MM.1S (cell line): ENCODE data around the gene CYP19A1.

ENCODE experiments used
- DNase-seq: peaks from one replicate; pipeline ENCODE4 v3.0.0-alpha.2; 2015
- H2AFZ ChIP-seq: fragments of 300-600 bp; sonication (generic); 2 replicates; pipeline ENCODE4 v1.6.0; 2016; ENCODE audit warnings: antibody characterized with exemption, low read length
- H3F3A ChIP-seq: fragments of 300-600 bp; sonication (generic); 2 replicates; pipeline ENCODE4 v1.6.1; 2016; ENCODE audit warnings: mild to moderate bottlenecking, antibody characterized with exemption, low read length, moderate library complexity, mixed read lengths; ENCODE audit not compliant: insufficient read depth
- H3K27ac ChIP-seq: fragments of 300-600 bp; sonication (generic); 2 replicates; pipeline ENCODE4 v1.5.1; 2016; ENCODE audit warnings: mild to moderate bottlenecking, low read length
- H3K27me3 ChIP-seq: fragments of 300-600 bp; sonication (generic); replicated peaks from 2 replicates; pipeline ENCODE4 v1.6.0; 2016; ENCODE audit warnings: low read length; ENCODE audit not compliant: insufficient read depth
- H3K36me3 ChIP-seq: fragments of 300-600 bp; sonication (generic); replicated peaks from 2 replicates; pipeline ENCODE4 v1.6.1; 2016; ENCODE audit warnings: mild to moderate bottlenecking, low read length, mixed read lengths; ENCODE audit not compliant: insufficient read depth
- H3K4me1 ChIP-seq: fragments of 300-600 bp; sonication (generic); 2 replicates; pipeline ENCODE4 v1.6.1; 2016; ENCODE audit warnings: low read length, mixed read lengths
- H3K4me2 ChIP-seq: fragments of 300-600 bp; sonication (generic); 2 replicates; pipeline ENCODE4 v1.6.0; 2016; ENCODE audit warnings: low read depth, low read length
- H3K4me3 ChIP-seq: fragments of 300-600 bp; sonication (generic); 2 replicates; pipeline ENCODE4 v1.5.1; 2016; ENCODE audit warnings: low read length, mixed read lengths
- H3K79me2 ChIP-seq: fragments of 300-600 bp; sonication (generic); 2 replicates; pipeline ENCODE4 v1.6.1; 2016; ENCODE audit warnings: mixed run types, low read length, mixed read lengths
- H3K9ac ChIP-seq: fragments of 300-600 bp; sonication (generic); 2 replicates; pipeline ENCODE4 v1.6.1; 2016; ENCODE audit warnings: low read length, mixed read lengths
- H3K9me2 ChIP-seq: fragments of 300-600 bp; sonication (generic); replicated peaks from 2 replicates; pipeline ENCODE4 v1.6.1; 2016; ENCODE audit warnings: mild to moderate bottlenecking, low read length, mixed read lengths; ENCODE audit not compliant: insufficient read depth
- H3K9me3 ChIP-seq: fragments of 300-600 bp; sonication (generic); replicated peaks from 2 replicates; pipeline ENCODE4 v1.6.1; 2016; ENCODE audit warnings: mild to moderate bottlenecking, low read length, mixed read lengths; ENCODE audit not compliant: insufficient read depth
- H4K20me1 ChIP-seq: fragments of 300-600 bp; sonication (generic); 2 replicates; pipeline ENCODE4 v1.6.1; 2016; ENCODE audit warnings: mild to moderate bottlenecking, low read length, moderate library complexity, mixed read lengths; ENCODE audit not compliant: insufficient read depth
- CTCF ChIP-seq: fragments of 300-600 bp; sonication (generic); IDR thresholded peaks from 2 replicates; pipeline ENCODE4 v1.5.1; 2016; ENCODE audit warnings: antibody characterized with exemption, low read length, mixed read lengths
- EZH2 ChIP-seq: fragments of 300-600 bp; sonication (generic); optimal IDR thresholded peaks from 2 replicates; pipeline ENCODE3; 2017; ENCODE audit warnings: low read depth, mild to moderate bottlenecking, antibody characterized with exemption, low read length, mixed read lengths
- EZH2phosphoT487 ChIP-seq: fragments of 300-600 bp; sonication (generic); IDR thresholded peaks from 2 replicates; pipeline ENCODE4 v1.6.1; 2018; ENCODE audit warnings: antibody characterized with exemption, low read length

Gene CYP19A1

GRCh38 chr15:51299187-51300015 lies 39.0 kb downstream of the CYP19A1 start:
- TF ChIP-seq EZH2 (no peak), EZH2phosphoT487 (no peak), CTCF (no peak)
- Histone ChIP-seq H3K4me1 (no peaks in the 10 kb centered on the region), H2AFZ (no peak overlapping the region)

GRCh38 chr15:51298620-51299019 lies 39.8 kb downstream of the CYP19A1 start:
- no peak overlapping the region for H3K9ac ChIP-seq
- no peaks in the 10 kb centered on the region for H3K79me2 ChIP-seq
- no peak for TF ChIP-seq EZH2
- TF ChIP-seq EZH2phosphoT487: no peak
- TF ChIP-seq CTCF: no peak
- no peaks in the 10 kb centered on the region for H3F3A ChIP-seq
- H3K4me2 ChIP-seq: no peak overlapping the region
- H3K9me2 ChIP-seq: no peaks in the 10 kb centered on the region
- no peak overlapping the region for H2AFZ ChIP-seq
- H3K27me3 ChIP-seq: 0 out of 2 replicates have a peak, but pooled peaks cover 4% of the 10 kb centered on the region
- no peak for DNase-seq
- H3K36me3 ChIP-seq: no peaks in the 10 kb centered on the region
- no peaks in the 10 kb centered on the region for H3K9me3 ChIP-seq
- H3K4me3 ChIP-seq: no peak overlapping the region
- no peak overlapping the region for H3K27ac ChIP-seq
- H3K4me1 ChIP-seq: no peaks in the 10 kb centered on the region
- no peaks in the 10 kb centered on the region for H4K20me1 ChIP-seq

More at GRCh38 chr15:51299187-51300015, 39.0 kb downstream of the CYP19A1 start:
- 0 out of 2 replicates have a peak, but pooled peaks cover 4% of the 10 kb centered on the region for H3K27me3 ChIP-seq
- no peaks in the 10 kb centered on the region for H3K79me2 ChIP-seq
- no peaks in the 10 kb centered on the region for H3F3A ChIP-seq
- no peaks in the 10 kb centered on the region for H4K20me1 ChIP-seq
- H3K9me2 ChIP-seq: no peaks in the 10 kb centered on the region
- no peak overlapping the region for H3K4me2 ChIP-seq
- no peak overlapping the region for H3K27ac ChIP-seq
- no peak for DNase-seq
- H3K4me3 ChIP-seq: no peak overlapping the region
- H3K9me3 ChIP-seq: no peaks in the 10 kb centered on the region
- H3K36me3 ChIP-seq: no peaks in the 10 kb centered on the region
- no peak overlapping the region for H3K9ac ChIP-seq

- Histone ChIP-seq H3K36me3 (no peaks in the 10 kb centered on the region), H3K4me3 (no peak overlapping the region), H3K9ac (no peak overlapping the region), H4K20me1 (no peaks in the 10 kb centered on the region), H3K4me1 (no peaks in the 10 kb centered on the region), H3K9me2 (no peaks in the 10 kb centered on the region), H3K27ac (no peak overlapping the region), H3K79me2 (no peaks in the 10 kb centered on the region), H3F3A (no peaks in the 10 kb centered on the region), H3K27me3 (no peaks in the 10 kb centered on the region), H2AFZ (no peak overlapping the region), H3K9me3 (no peaks in the 10 kb centered on the region), H3K4me2 (no peak overlapping the region)
- DNase-seq: no peak
- TF ChIP-seq CTCF: no peak
- TF ChIP-seq EZH2phosphoT487: no peak
- TF ChIP-seq EZH2: no peak
Observed at GRCh38 chr15:51290720-51291119, 47.7 kb downstream of the CYP19A1 start.
